ENCODE data around the gene GPR143. TPM values are rescaled to one million over a fixed set of nuclear protein-coding genes. Genes with fewer than 3 reads are reported as not detected.

Gene GPR143
- total and polyA plus RNA-seq, 2 donors (not counting 3 experiments of a cell fraction or from before 2014, with no cell fraction given): 9.3 to 17.7 TPM

GRCh38 chrX:9749146-9749692, 16.4 kb downstream of the GPR143 start:
- no peak overlapping the region for H3K9ac ChIP-seq (replicated peaks; ENCODE audit: extremely low read depth, insufficient read depth, low read length)
- no peaks in the 10 kb centered on the region for H4K20me1 ChIP-seq (replicated peaks; ENCODE audit: control insufficient read depth, extremely low read depth, insufficient read depth, low read length)
- intact Hi-C loops (cut with micrococcal nuclease): loop anchor here (5.0 kb wide), 1 partner anchor 108 kb away; no protein-coding TSS in a partner anchor
- no peak overlapping the region for H3K4me3 ChIP-seq (replicated peaks in 1 of 3; ENCODE audit: insufficient read depth in 1 of 3, low read depth in 1 of 3, low read length in 3 of 3)
- H3K9me3 ChIP-seq (replicated peaks; ENCODE audit: control insufficient read depth, insufficient read depth, low read length): no peaks in the 10 kb centered on the region
- H3K9me1 ChIP-seq (replicated peaks; ENCODE audit: control insufficient read depth, extremely low read depth, insufficient read depth, low read length): no peaks in the 10 kb centered on the region
- no peak overlapping the region for H2AFZ ChIP-seq (ENCODE audit: low read depth, low read length)
- no peaks in the 10 kb centered on the region for H3K79me2 ChIP-seq (ENCODE audit: control insufficient read depth, insufficient read depth, low read length)
- TF ChIP-seq MYC (IDR thresholded peaks at IDR 0.05; ENCODE audit: low read depth, low read length): no peak
- TF ChIP-seq CTCF (IDR thresholded peaks at IDR 0.05; ENCODE audit: extremely low read depth in 1 of 2, insufficient read depth in 1 of 2, low read depth in 1 of 2, low read length in 2 of 2): no peak
- no peak for TF ChIP-seq FOS (IDR thresholded peaks at IDR 0.05; ENCODE audit: borderline replicate concordance, insufficient read depth, low read length)
- no peak for TF ChIP-seq POLR2AphosphoS5 (IDR thresholded peaks at IDR 0.05; ENCODE audit: insufficient read depth, low read depth, low read length)
- TF ChIP-seq JUN (IDR thresholded peaks at IDR 0.05; ENCODE audit: borderline replicate concordance, insufficient read depth, insufficient read length, low read depth): no peak
- no peak for TF ChIP-seq POLR2A (IDR thresholded peaks at IDR 0.05; ENCODE audit: low read depth, low read length)
- TF ChIP-seq EZH2 (IDR thresholded peaks at IDR 0.05; ENCODE audit: borderline replicate concordance, low read depth, low read length, severe bottlenecking): no peak
- TF ChIP-seq MAX (IDR thresholded peaks at IDR 0.05; ENCODE audit: insufficient read depth, insufficient read length): no peak
- TF ChIP-seq GATA2 (IDR thresholded peaks at IDR 0.05; ENCODE audit: insufficient read depth, insufficient read length, low read depth, low read length): no peak
- no peak for FAIRE-seq
- ChIA-PET POLR2A (no interaction called here), CTCF (no interaction called here)
- no peak overlapping the region for H3K27ac ChIP-seq (ENCODE audit: insufficient read depth, low read depth, low read length)
- peaks cover 32% of the 10 kb centered on the region for H3K4me1 ChIP-seq (ENCODE audit: control insufficient read depth, extremely low read depth, insufficient read depth, low read length)
- no peaks in the 10 kb centered on the region for H3K27me3 ChIP-seq (ENCODE audit: control insufficient read depth in 2 of 2, insufficient read depth in 2 of 2, low read length in 2 of 2)
- DNase-seq (ENCODE audit: low read depth, low spot score): peak; percentile 47
- no peak overlapping the region for H3K4me2 ChIP-seq (ENCODE audit: insufficient read depth, low read length)
- dilution Hi-C loops (cut with MboI; ENCODE audit: extremely low pct_ligation_motif_present, low sequenced_read_pairs): no loop called here
- H3K36me3 ChIP-seq (ENCODE audit: control insufficient read depth in 2 of 2, extremely low read depth in 1 of 2, insufficient read depth in 2 of 2, low read length in 2 of 2): no peaks in the 10 kb centered on the region
- no TSS peak for BruUV-seq (replicated peaks)
